ENCODE measurements around the gene SORCS2. TPM values are rescaled to one million over a fixed set of nuclear protein-coding genes. Genes with fewer than 3 reads are reported as not detected.

The SORCS2 gene
- total RNA-seq, result 10 to 100 TPM in 1 of 8 experiments, 1 to 10 TPM in 7; 1.8 to 14.0 (median 5.3) TPM

GRCh38 chr4:7192252-7193029 is at the start of gene SORCS2:
TSS of gene SORCS2 (plus strand) at chr4:7192538.
- peak; percentile 86 to 94 (median 88) for ATAC-seq (replicated peaks in 6 of 8)
- Histone ChIP-seq H3K27ac (no peak within 1 kb of the TSS), H3K4me1 (replicated peaks in 1 of 2) (peaks cover 26 to 36% of the 10 kb centered on the region in 2 donors), H3K4me3 (peak within 1 kb of the TSS; percentile 45 to 58 (median 50))
- 0% methylated on average over 2 to 3 of the region's 116 CpGs; no CpG with 5 or more reads in 7 of the 10 experiments for WGBS, 10 experiments
- in situ Hi-C loops (cut with MboI; ENCODE audit: low pct_unique_long_range_greater_than_20kb in 2 of 9, low sequenced_read_pairs in 9 of 9, unreplicated experiment in 9 of 9), result loop anchor here in 6 of 9 experiments (10.0 to 25.0 kb wide), 3 partner anchors 270 to 532 kb away; no protein-coding TSS in a partner anchor

- 67 to 100% (median 90%) methylated on average over 1 to 5 of the region's 17 CpGs for WGBS, 10 experiments
- ATAC-seq (replicated peaks in 6 of 8), result no peak
- peaks cover 24 to 26% of the 10 kb centered on the region in 2 donors for H3K4me1 ChIP-seq (replicated peaks in 1 of 2)
- in situ Hi-C loops (cut with MboI; ENCODE audit: low pct_unique_long_range_greater_than_20kb in 2 of 9, low sequenced_read_pairs in 9 of 9, unreplicated experiment in 9 of 9), result no loop called here
- H3K4me3 ChIP-seq, result no peak overlapping the region
- H3K27ac ChIP-seq, result no peak overlapping the region
Observed at GRCh38 chr4:7144374-7145290, 47.7 kb upstream of the SORCS2 start.

- Histone ChIP-seq H3K4me1 (replicated peaks in 1 of 2) (peaks cover 17 to 19% of the 10 kb centered on the region in 2 donors), H3K27ac (no peak overlapping the region), H3K4me3 (no peak overlapping the region)
- in situ Hi-C loops (cut with MboI; ENCODE audit: low pct_unique_long_range_greater_than_20kb in 2 of 9, low sequenced_read_pairs in 9 of 9, unreplicated experiment in 9 of 9), result no loop called here
- no peak for ATAC-seq (replicated peaks in 6 of 8)
- 68 to 100% (median 80%) methylated on average over 1 to 10 of the region's 14 CpGs; no CpG with 5 or more reads in 3 of the 10 experiments for WGBS, 10 experiments
Observed at GRCh38 chr4:7145291-7145934, 46.9 kb upstream of the SORCS2 start.

- no peak overlapping the region for H3K27ac ChIP-seq
- peaks cover 13 to 17% of the 10 kb centered on the region in 2 donors for H3K4me1 ChIP-seq (replicated peaks in 1 of 2)
- in situ Hi-C loops (cut with MboI; ENCODE audit: low pct_unique_long_range_greater_than_20kb in 2 of 9, low sequenced_read_pairs in 9 of 9, unreplicated experiment in 9 of 9), result no loop called here
- H3K4me3 ChIP-seq, result no peak overlapping the region
- ATAC-seq (replicated peaks in 6 of 8), result no peak
- 45 to 90% (median 78%) methylated on average over 1 to 7 of the region's 15 CpGs; no CpG with 5 or more reads in 3 of the 10 experiments for WGBS, 10 experiments
Observed at GRCh38 chr4:7146059-7146785, 46.1 kb upstream of the SORCS2 start.

- Histone ChIP-seq H3K27ac (no peak overlapping the region), H3K4me3 (no peak overlapping the region), H3K4me1 (replicated peaks in 1 of 2) (peaks cover 12 to 15% of the 10 kb centered on the region in 2 donors)
- peak in 5 of 8 experiments; percentile 64 to 87 (median 72) for ATAC-seq (replicated peaks in 6 of 8)
- in situ Hi-C loops (cut with MboI; ENCODE audit: low pct_unique_long_range_greater_than_20kb in 2 of 9, low sequenced_read_pairs in 9 of 9, unreplicated experiment in 9 of 9), result no loop called here
- WGBS, 10 experiments, result 48 to 100% (median 60%) methylated on average over 1 to 6 of the region's 11 CpGs; no CpG with 5 or more reads in 3 of the 10 experiments
Observed at GRCh38 chr4:7146786-7147115, 45.6 kb upstream of the SORCS2 start.

- no peak overlapping the region for H3K27ac ChIP-seq
- in situ Hi-C loops (cut with MboI; ENCODE audit: low pct_unique_long_range_greater_than_20kb in 2 of 9, low sequenced_read_pairs in 9 of 9, unreplicated experiment in 9 of 9), result no loop called here
- 20 to 100% (median 26%) methylated on average over 2 to 3 of the region's 15 CpGs; no CpG with 5 or more reads in 7 of the 10 experiments for WGBS, 10 experiments
- ATAC-seq (replicated peaks in 6 of 8), result peak in 5 of 8 experiments; percentile 10 to 52 (median 31)
- H3K4me1 ChIP-seq (replicated peaks in 1 of 2), result peaks cover 12 to 15% of the 10 kb centered on the region in 2 donors
- no peak overlapping the region for H3K4me3 ChIP-seq
Observed at GRCh38 chr4:7147261-7147660, 45.1 kb upstream of the SORCS2 start.

- H3K27ac ChIP-seq, result no peak overlapping the region
- peaks cover 12 to 15% of the 10 kb centered on the region in 2 donors for H3K4me1 ChIP-seq (replicated peaks in 1 of 2)
- WGBS, 10 experiments, result 60 to 100% (median 79%) methylated on average over 1 to 4 of the region's 10 CpGs; no CpG with 5 or more reads in 3 of the 10 experiments
- H3K4me3 ChIP-seq, result no peak overlapping the region
- in situ Hi-C loops (cut with MboI; ENCODE audit: low pct_unique_long_range_greater_than_20kb in 2 of 9, low sequenced_read_pairs in 9 of 9, unreplicated experiment in 9 of 9), result no loop called here
- peak in 4 of 8 experiments; percentile 5 to 45 (median 27) for ATAC-seq (replicated peaks in 6 of 8)
Observed at GRCh38 chr4:7147661-7148310, 44.6 kb upstream of the SORCS2 start.

GRCh38 chr4:7148337-7148736 is 44.0 kb upstream of the SORCS2 start:
- H3K27ac ChIP-seq, result no peak overlapping the region
- no peak for ATAC-seq (replicated peaks in 6 of 8)
- 50 to 100% (median 88%) methylated on average over 1 to 8 of the region's 13 CpGs; no CpG with 5 or more reads in 7 of the 10 experiments for WGBS, 10 experiments

GRCh38 chr4:7150036-7150635 is 42.2 kb upstream of the SORCS2 start:
- in situ Hi-C loops (cut with MboI; ENCODE audit: low pct_unique_long_range_greater_than_20kb in 2 of 9, low sequenced_read_pairs in 9 of 9, unreplicated experiment in 9 of 9), result no loop called here
- H3K4me1 ChIP-seq (replicated peaks in 1 of 2), result peaks cover 12 to 15% of the 10 kb centered on the region in 2 donors
- 57 to 88% (median 65%) methylated on average over 1 to 10 of the region's 20 CpGs; no CpG with 5 or more reads in 2 of the 10 experiments for WGBS, 10 experiments
- peak in 1 of 8 experiments; percentile 31 for ATAC-seq (replicated peaks in 6 of 8)
- no peak overlapping the region for H3K4me3 ChIP-seq
- no peak overlapping the region for H3K27ac ChIP-seq

More at GRCh38 chr4:7148337-7148736, 44.0 kb upstream of the SORCS2 start:
- H3K4me3 ChIP-seq, result no peak overlapping the region
- in situ Hi-C loops (cut with MboI; ENCODE audit: low pct_unique_long_range_greater_than_20kb in 2 of 9, low sequenced_read_pairs in 9 of 9, unreplicated experiment in 9 of 9), result no loop called here
- peaks cover 12 to 15% of the 10 kb centered on the region in 2 donors for H3K4me1 ChIP-seq (replicated peaks in 1 of 2)

GRCh38 chr4:7151668-7152227 is 40.6 kb upstream of the SORCS2 start:
- in situ Hi-C loops (cut with MboI; ENCODE audit: low pct_unique_long_range_greater_than_20kb in 2 of 9, low sequenced_read_pairs in 9 of 9, unreplicated experiment in 9 of 9), result no loop called here
- peaks cover 21 to 22% of the 10 kb centered on the region in 2 donors for H3K4me1 ChIP-seq (replicated peaks in 1 of 2)
- no peak overlapping the region for H3K27ac ChIP-seq
- ATAC-seq (replicated peaks in 6 of 8), result peak in 3 of 8 experiments; percentile 7 to 38 (median 36)
- 20 to 100% (median 86%) methylated on average over 2 to 11 of the region's 13 CpGs; no CpG with 5 or more reads in 3 of the 10 experiments for WGBS, 10 experiments
- no peak overlapping the region for H3K4me3 ChIP-seq

GRCh38 chr4:7153711-7154110 is 38.6 kb upstream of the SORCS2 start:
- in situ Hi-C loops (cut with MboI; ENCODE audit: low pct_unique_long_range_greater_than_20kb in 2 of 9, low sequenced_read_pairs in 9 of 9, unreplicated experiment in 9 of 9), result no loop called here
- Histone ChIP-seq H3K4me1 (replicated peaks in 1 of 2) (peaks cover 14 to 15% of the 10 kb centered on the region in 2 donors), H3K27ac (no peak overlapping the region), H3K4me3 (no peak overlapping the region)
- peak in 4 of 8 experiments; percentile 41 to 54 (median 50) for ATAC-seq (replicated peaks in 6 of 8)
- WGBS, 10 experiments, result 40 to 87% (median 81%) methylated on average over 1 to 4 of the region's 7 CpGs; no CpG with 5 or more reads in 6 of the 10 experiments

Measured in motor neuron (in vitro differentiated cells).